HG03175 (cell line): ENCODE results near the gene NREP.
"Not testable (repeated sequence)": the region's sequence is repeated elsewhere in the genome, so short reads cannot be mapped to it uniquely, and the experiment has no call there.

Experiments
- ATAC-seq: cut with Tn5 transposase; IDR thresholded peaks from one replicate; pipeline ENCODE4 v1.9.1; 2021; ENCODE audit warnings: mild to moderate bottlenecking, moderate library complexity; ENCODE audit not compliant: unreplicated experiment

NREP gene

GRCh38 chr5:111741278-111741677 lies 15.7 kb downstream of the NREP start:
- peak; percentile 59 for ATAC-seq

DNA sequence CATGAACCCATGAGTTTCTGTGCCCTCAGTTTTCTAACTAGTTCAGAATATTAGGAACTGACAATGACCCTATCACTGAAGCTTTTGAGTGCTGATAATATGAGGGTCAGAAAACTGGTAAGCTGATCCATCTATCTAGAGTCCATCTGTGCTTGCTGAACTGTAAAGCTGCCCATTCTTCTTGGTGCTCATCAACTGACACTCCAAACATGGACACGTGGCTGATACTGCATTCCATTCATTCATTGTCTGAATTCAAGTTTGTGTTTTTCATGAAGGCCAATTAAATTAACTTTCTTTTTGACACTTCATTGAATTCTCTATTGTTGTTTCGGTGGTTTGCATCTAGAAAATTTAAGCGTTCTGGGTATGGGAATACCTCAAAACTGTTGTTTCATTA lies 17.6 kb downstream of the NREP start:
- no peak for ATAC-seq

DNA sequence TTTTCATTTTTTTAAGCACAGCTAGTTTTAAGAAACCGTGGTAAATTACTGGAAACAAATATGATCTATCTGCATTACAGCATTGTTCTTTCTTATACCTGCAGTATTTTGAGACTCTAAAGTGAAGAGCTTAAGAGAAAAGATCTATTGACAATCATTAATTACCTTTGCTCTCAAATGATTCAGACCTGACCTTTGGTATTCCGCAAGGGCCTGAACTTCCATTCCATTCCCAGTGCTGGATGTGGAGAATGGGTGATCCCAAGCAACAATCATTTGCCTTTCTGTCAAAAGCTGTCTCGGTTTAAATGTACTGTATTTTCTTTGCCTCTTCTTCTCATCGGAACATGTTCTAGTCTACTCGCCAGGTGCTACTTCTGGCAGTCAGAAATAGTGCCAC lies 18.9 kb downstream of the NREP start:
- ATAC-seq = no peak

DNA sequence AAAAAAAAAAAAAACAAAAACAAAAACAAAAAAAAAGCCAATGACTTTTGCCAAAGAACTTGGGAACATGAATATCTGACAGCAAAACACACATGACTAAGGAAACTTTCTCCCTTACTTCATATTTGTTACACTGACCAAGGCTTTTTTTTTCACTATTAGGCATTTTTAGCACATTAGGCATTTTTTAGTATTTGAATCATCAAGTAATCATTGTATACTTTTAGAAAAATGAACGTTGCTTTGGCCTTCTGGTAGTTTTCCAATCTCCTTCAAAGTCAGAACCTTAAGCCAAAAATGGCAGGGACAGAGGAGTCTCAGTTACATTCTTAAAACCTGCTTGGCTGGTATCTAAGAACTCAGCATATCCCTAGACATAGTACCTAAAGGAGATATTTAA lies 19.3 kb downstream of the NREP start:
- ATAC-seq = no peak

GRCh38 chr5:111735583-111736270 lies 21.3 kb downstream of the NREP start:
- no peak for ATAC-seq

DNA sequence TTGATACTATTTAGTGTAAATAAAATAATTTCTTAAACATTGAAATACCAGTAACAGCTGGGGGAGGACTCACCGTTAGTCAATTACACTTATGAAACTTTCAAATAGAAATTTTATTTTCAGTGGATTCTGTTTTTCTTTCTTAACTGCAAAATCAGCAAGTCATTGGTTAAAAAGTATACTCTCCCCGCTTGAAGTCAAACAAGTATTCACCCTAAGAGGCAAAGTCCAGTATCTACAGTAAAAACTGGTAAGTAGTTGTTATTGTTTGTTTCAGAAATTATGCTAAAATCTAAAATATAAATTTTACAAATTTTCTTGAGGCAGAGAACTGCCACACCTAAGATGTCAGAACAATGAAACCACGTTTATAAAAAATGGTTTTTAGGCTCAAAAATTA lies 22.4 kb downstream of the NREP start:
- no peak for ATAC-seq

- ATAC-seq = no peak
These were observed 23.0 kb downstream of the NREP start for GRCh38 chr5:111734013-111734412.

GRCh38 chr5:111733571-111733970 lies 23.4 kb downstream of the NREP start:
- ATAC-seq = no peak

GRCh38 chr5:111731638-111732037 lies 25.4 kb downstream of the NREP start:
- ATAC-seq = no peak

- ATAC-seq = no peak
These were observed 26.2 kb downstream of the NREP start for GRCh38 chr5:111730659-111731382.

GRCh38 chr5:111728941-111729340 lies 28.1 kb downstream of the NREP start:
- ATAC-seq = no peak

GRCh38 chr5:111726986-111727385 lies 30.0 kb downstream of the NREP start:
- ATAC-seq = no peak

- ATAC-seq = no peak
These were observed 34.9 kb downstream of the NREP start for GRCh38 chr5:111722140-111722539.

DNA sequence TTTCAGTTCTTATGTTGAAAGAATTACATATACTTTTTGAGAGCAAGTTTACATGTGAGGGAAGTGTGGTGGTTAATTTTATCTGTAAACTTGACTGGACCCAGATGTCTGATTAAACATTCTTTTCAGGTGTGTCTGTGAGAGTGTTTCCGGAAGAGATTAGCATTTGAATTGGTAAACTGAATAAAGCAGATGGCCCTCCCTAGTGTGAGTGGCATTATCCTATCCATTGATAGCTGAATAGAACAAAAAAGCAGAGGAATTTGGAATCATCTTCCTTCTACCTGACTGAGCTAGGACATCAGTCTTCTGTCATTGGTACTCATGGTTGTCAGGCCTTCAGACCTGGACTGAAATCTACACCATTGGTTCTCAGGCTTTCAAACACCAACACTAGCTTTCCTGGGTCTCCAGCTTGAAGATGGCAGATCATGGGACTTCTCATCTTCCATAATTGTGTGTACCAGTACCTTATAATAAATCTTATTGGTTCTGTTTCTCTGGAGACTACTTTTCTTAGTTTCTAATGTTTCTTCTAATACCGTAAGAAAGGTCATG lies 36.6 kb downstream of the NREP start:
- no peak for ATAC-seq

GRCh38 chr5:111719773-111720172 lies 37.2 kb downstream of the NREP start:
- ATAC-seq = no peak

GRCh38 chr5:111716789-111717188 lies 40.2 kb downstream of the NREP start:
- not testable (repeated sequence) for ATAC-seq

DNA sequence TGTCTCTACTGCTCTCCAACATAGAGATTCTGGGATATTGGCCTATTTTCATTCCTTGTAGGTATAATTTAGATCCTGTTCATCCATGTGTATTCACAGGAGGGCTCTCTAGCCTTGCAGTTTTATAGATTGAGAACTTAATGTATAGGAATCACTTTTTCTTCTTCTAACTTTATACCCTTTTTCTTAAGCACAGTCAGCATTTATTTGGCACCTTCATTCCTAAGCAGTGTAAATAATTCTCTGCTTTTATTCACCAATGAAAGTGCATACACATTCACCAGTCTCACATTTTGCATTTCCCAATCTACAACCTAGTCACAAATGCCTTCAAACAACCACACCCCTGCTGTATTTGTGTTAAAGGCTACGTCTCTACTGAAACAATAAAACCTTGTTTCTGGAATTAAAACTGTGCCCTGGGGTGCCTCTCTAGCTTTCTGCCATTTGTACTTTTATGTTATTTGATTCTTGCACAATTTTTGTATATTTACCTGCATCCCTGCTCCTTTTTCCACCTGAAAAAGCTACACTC lies 49.3 kb downstream of the NREP start:
- no peak for ATAC-seq

DNA sequence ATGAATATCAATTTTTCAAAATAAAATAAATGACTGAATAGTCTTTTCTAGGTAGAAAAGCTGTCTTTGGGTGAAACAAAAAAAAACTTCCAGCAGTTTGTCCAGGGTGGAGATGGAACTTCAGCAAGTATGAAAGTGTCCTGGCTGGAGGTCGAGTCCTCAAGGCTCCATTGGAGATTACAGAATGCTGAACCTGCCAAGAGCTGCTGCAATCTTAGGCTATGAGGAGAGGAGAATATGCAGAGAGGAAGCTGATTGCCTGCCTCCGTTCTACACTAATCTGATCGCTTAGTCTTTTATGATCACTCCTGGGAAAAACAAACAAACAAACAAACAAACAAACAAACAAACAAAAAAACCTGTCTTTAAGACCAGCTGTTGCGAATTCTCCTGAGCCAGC lies 50.6 kb downstream of the NREP start:
- ATAC-seq = no peak

- ATAC-seq = peak; percentile 39
These were observed 52.4 kb downstream of the NREP start for GRCh38 chr5:111704452-111705085.

GRCh38 chr5:111703662-111704061 lies 53.3 kb downstream of the NREP start:
- ATAC-seq = peak; percentile 95

DNA sequence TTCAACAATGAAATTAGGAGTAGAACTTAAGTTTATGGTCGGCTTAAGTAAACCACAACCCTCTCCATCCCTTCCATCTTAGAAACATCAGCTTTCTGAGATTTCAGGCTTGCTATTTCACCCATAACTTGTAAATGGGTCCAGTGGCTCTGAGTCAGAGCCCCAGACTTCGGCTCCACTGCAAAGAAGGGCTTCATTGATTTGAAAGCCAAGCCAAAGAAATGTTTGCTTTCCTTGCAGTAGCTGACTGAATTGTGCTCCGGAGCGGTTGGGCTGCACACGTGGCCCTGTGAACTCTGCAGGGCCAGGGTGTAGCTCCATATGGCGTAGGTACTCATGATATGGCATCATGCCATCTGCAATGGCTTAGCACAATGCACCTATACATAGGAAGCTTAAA lies 57.0 kb downstream of the NREP start:
- no peak for ATAC-seq

- ATAC-seq = no peak
These were observed 57.7 kb downstream of the NREP start for GRCh38 chr5:111699324-111699723.
